IMR-90 (cell line): ENCODE data around the gene MMP25. TPM values are rescaled to one million over a fixed set of nuclear protein-coding genes. Genes with fewer than 3 reads are reported as not detected.

ENCODE experiments used
- ATAC-seq: fragments of 200-7000 bp; cut with Tn5 transposase; 2 replicates; pipeline ENCODE4 v1.9.1; 2020; ENCODE audit warnings: low read depth, mild to moderate bottlenecking, moderate library complexity
- BruUV-seq: library from RNA; stranded (reverse); fragments of 400-500 nt; replicated peaks from 2 replicates; lab custom pipeline; 2021; lab: Mats Ljungman, UMichigan
- CTCF ChIA-PET: fragments of 300-600 bp; formaldehyde crosslinking; extraction: SDS; loops from one replicate; lab custom pipeline; 2021; ENCODE audit warnings: antibody characterized with exemption; lab: Yijun Ruan, JAX
- POLR2A ChIA-PET: fragments of 300-600 bp; sonication (Branson Sonifier 250); formaldehyde crosslinking; loops from one replicate; lab custom pipeline; 2022; ENCODE audit warnings: antibody characterized with exemption; ENCODE audit not compliant: unreplicated experiment; lab: Charles Lee
- DNase-seq: peaks from one replicate; pipeline ENCODE4 v3.0.0; 2013
- H2AFZ ChIP-seq: replicated peaks from 2 replicates; pipeline ENCODE3; 2013; ENCODE audit warnings: low read length, mild to moderate bottlenecking; ENCODE audit not compliant: poor library complexity
- H2AK5ac ChIP-seq: 2 replicates; pipeline ENCODE4 v1.6.1; 2013; ENCODE audit warnings: low read depth, low read length, inconsistent platforms
- H2AK9ac ChIP-seq: replicated peaks from 2 replicates; pipeline ENCODE3; 2013; ENCODE audit warnings: mild to moderate bottlenecking, low read depth, low read length, moderate library complexity; ENCODE audit not compliant: poor library complexity
- H2BK120ac ChIP-seq: 2 replicates; pipeline ENCODE4 v1.6.1; 2013; ENCODE audit warnings: low read depth, low read length, inconsistent platforms
- H2BK15ac ChIP-seq: 3 replicates; pipeline ENCODE4 v1.6.1; 2013; ENCODE audit warnings: low read depth, low read length, inconsistent platforms
- H2BK20ac ChIP-seq: 2 replicates; pipeline ENCODE4 v1.6.1; 2013; ENCODE audit warnings: low read depth, mild to moderate bottlenecking, inconsistent platforms, low read length, moderate library complexity
- H2BK5ac ChIP-seq: 2 replicates; pipeline ENCODE4 v1.6.1; 2013; ENCODE audit warnings: mild to moderate bottlenecking, low read depth, low read length, inconsistent platforms; ENCODE audit not compliant: poor library complexity, severe bottlenecking
- H3K14ac ChIP-seq: replicated peaks from 2 replicates; pipeline ENCODE4 v1.6.1; 2013; ENCODE audit warnings: low read depth, low read length, inconsistent platforms
- H3K18ac ChIP-seq: 2 replicates; pipeline ENCODE4 v1.6.1; 2013; ENCODE audit warnings: low read depth, low read length, control low read depth
- H3K23ac ChIP-seq: 2 replicates; pipeline ENCODE4 v1.6.1; 2013; ENCODE audit warnings: low read depth, low read length, inconsistent platforms
- H3K27ac ChIP-seq: 2 replicates; pipeline ENCODE4 v1.5.1; 2013; ENCODE audit warnings: mild to moderate bottlenecking, control low read depth, low read length; ENCODE audit not compliant: insufficient read depth
- H3K27me3 ChIP-seq: 2 replicates; pipeline ENCODE4 v1.6.1; 2013; ENCODE audit warnings: low read length; ENCODE audit not compliant: control insufficient read depth, insufficient read depth
- H3K36me3 ChIP-seq: 2 replicates; pipeline ENCODE4 v1.6.1; 2013; ENCODE audit warnings: low read length, mixed read lengths; ENCODE audit not compliant: control insufficient read depth, insufficient read depth
- H3K4ac ChIP-seq: 2 replicates; pipeline ENCODE4 v1.6.1; 2013; ENCODE audit warnings: low read depth, low read length, inconsistent platforms
- H3K4me1 ChIP-seq: 2 replicates; pipeline ENCODE4 v1.6.1; 2013; ENCODE audit warnings: low read length, mixed read lengths; ENCODE audit not compliant: control insufficient read depth, insufficient read depth
- H3K4me2 ChIP-seq: 2 replicates; pipeline ENCODE4 v1.6.1; 2013; ENCODE audit warnings: low read depth, mild to moderate bottlenecking, control low read depth, low read length, moderate library complexity
- H3K4me3 ChIP-seq: 2 replicates; pipeline ENCODE4 v1.5.1; 2013; ENCODE audit warnings: low read depth, mild to moderate bottlenecking, control low read depth, low read length, moderate library complexity; ENCODE audit not compliant: insufficient read depth
- H3K56ac ChIP-seq: 2 replicates; pipeline ENCODE4 v1.6.1; 2013; ENCODE audit warnings: low read length, inconsistent platforms; ENCODE audit not compliant: insufficient read depth; ENCODE audit errors: extremely low read depth
- H3K79me1 ChIP-seq, 2 experiments: 2 replicates each; pipeline ENCODE4 v1.6.1; 2013; ENCODE audit warnings: low read length in 2 of 2, inconsistent platforms in 1 of 2, low read depth in 1 of 2
- H3K9ac ChIP-seq: 2 replicates; pipeline ENCODE4 v1.6.1; 2013; ENCODE audit warnings: low read depth, low read length, control low read depth
- H3K9me1 ChIP-seq: 2 replicates; pipeline ENCODE4 v1.6.1; 2013; ENCODE audit warnings: low read length, inconsistent platforms; ENCODE audit not compliant: insufficient read depth
- H3K9me3 ChIP-seq: 2 replicates; pipeline ENCODE4 v1.6.1; 2013; ENCODE audit warnings: low read length; ENCODE audit not compliant: control insufficient read depth, insufficient read depth
- H4K20me1 ChIP-seq: 2 replicates; pipeline ENCODE4 v1.6.1; 2013; ENCODE audit warnings: low read length, inconsistent platforms; ENCODE audit not compliant: insufficient read depth
- H4K5ac ChIP-seq: 2 replicates; pipeline ENCODE4 v1.6.1; 2013; ENCODE audit warnings: mild to moderate bottlenecking, low read depth, low read length, control low read depth
- H4K8ac ChIP-seq, 2 experiments: 2 replicates each; pipeline ENCODE4 v1.6.1; 2013; ENCODE audit warnings: low read depth in 2 of 2, low read length in 2 of 2, control low read depth in 1 of 2, inconsistent platforms in 1 of 2
- H4K91ac ChIP-seq: 2 replicates; pipeline ENCODE4 v1.6.1; 2013; ENCODE audit warnings: low read depth, low read length, inconsistent platforms; ENCODE audit not compliant: insufficient read depth
- BHLHE40 ChIP-seq: fragments of 150-350 bp; IDR thresholded peaks from 2 replicates; pipeline ENCODE4 v1.6.1; 2016; ENCODE audit warnings: mild to moderate bottlenecking, low read depth, low read length
- CHD1 ChIP-seq: IDR thresholded peaks from 2 replicates; pipeline ENCODE4 v1.6.1; 2012; ENCODE audit warnings: low read depth, low read length, improper control_type of control experiment
- CTCF ChIP-seq: conservative IDR thresholded peaks from 2 replicates; pipeline ENCODE4 v1.5.1; 2012; ENCODE audit warnings: mild to moderate bottlenecking, low read depth, low read length, improper control_type of control experiment
- MAZ ChIP-seq: IDR thresholded peaks from 2 replicates; pipeline ENCODE4 v1.6.1; 2012; ENCODE audit warnings: low read depth, mild to moderate bottlenecking, low read length, improper control_type of control experiment, moderate library complexity, borderline replicate concordance
- POLR2A ChIP-seq: IDR thresholded peaks from 2 replicates; pipeline ENCODE4 v1.6.1; 2012; ENCODE audit warnings: mild to moderate bottlenecking, low read depth, low read length
- RAD21 ChIP-seq: IDR thresholded peaks from 2 replicates; pipeline ENCODE4 v1.6.1; 2012; ENCODE audit warnings: low read length, improper control_type of control experiment
- RFX5 ChIP-seq: IDR thresholded peaks from 2 replicates; pipeline ENCODE4 v1.8.0; 2012; ENCODE audit warnings: low read depth, mild to moderate bottlenecking, low read length, moderate library complexity
- SMC3 ChIP-seq: fragments of 150-350 bp; IDR thresholded peaks from 2 replicates; pipeline ENCODE4 v1.6.1; 2016; ENCODE audit warnings: low read depth, mild to moderate bottlenecking, antibody characterized with exemption, low read length, moderate library complexity
- WGBS, 2 experiments: methylation state at CpG; one replicate each; pipeline versions ENCODE4 v1.1.5 to v1.1.7; 2013; ENCODE audit warnings: missing lambda C conversion rate in 2 of 2; ENCODE audit not compliant: insufficient read length in 1 of 2; ENCODE audit errors: extremely low coverage in 2 of 2; 5-methylcytosine and 5-hydroxymethylcytosine counted together
- dilution Hi-C: fragments of 300-500 bp; cut with HindIII; formaldehyde crosslinking; loops from one replicate; pipeline ENCODE4 v1.14.3; 2018; ENCODE audit warnings: low sequenced_read_pairs; ENCODE audit not compliant: unreplicated experiment
- in situ Hi-C: fragments of 300-500 bp; cut with MboI; formaldehyde crosslinking; loops from 3 replicates; pipeline ENCODE4 v1.14.3; 2019; ENCODE audit warnings: low sequenced_read_pairs, inconsistent platforms, mixed read lengths
- intact Hi-C: fragments of 100-400 bp; cut with micrococcal nuclease; formaldehyde crosslinking; loops from 2 replicates; pipeline ENCODE4 v1.10.0; 2022
- polyA plus RNA-seq, 3 experiments: library from polyadenylated mRNA; depleted of rRNA; stranded (reverse); fragments of >200 nt; gene quantifications; 2 replicates each; pipeline ENCODE4 v1.2.3, GENCODE V29; 2012; ENCODE audit warnings: low replicate concordance in 1 of 3
- total RNA-seq: library from RNA; depleted of rRNA; stranded (reverse); fragments of >200 nt; gene quantifications from 2 replicates; pipeline ENCODE4 v1.2.3, GENCODE V29; 2012

Gene MMP25
- total and polyA plus RNA-seq, 2 of the 4 experiments (the other 2 are of a cell fraction), result 0.07 TPM; not detected in 1

- Histone ChIP-seq H3K18ac (no peak overlapping the region), H2BK20ac (no peak overlapping the region), H3K4me3 (no peak overlapping the region), H3K9ac (no peak overlapping the region), H3K14ac (no peak overlapping the region), H4K5ac (no peak overlapping the region), H4K91ac (no peak overlapping the region), H2AK9ac (no peak overlapping the region), H4K20me1 (no peaks in the 10 kb centered on the region), H3K4ac (no peak overlapping the region), H3K4me1 (no peaks in the 10 kb centered on the region), H2BK120ac (no peak overlapping the region), H3K4me2 (no peak overlapping the region), H3K23ac (no peak overlapping the region), H2AK5ac (no peak overlapping the region), H3K79me1 (no peaks in the 10 kb centered on the region), H4K8ac (no peak overlapping the region), H3K9me3 (no peaks in the 10 kb centered on the region), H3K56ac (no peak overlapping the region), H3K27ac (no peak overlapping the region), H2BK15ac (no peak overlapping the region), H2BK5ac (no peak overlapping the region), H3K9me1 (peaks cover 6% of the 10 kb centered on the region; the same call in 1 of the 2 replicates), H2AFZ (no peak overlapping the region), H3K36me3 (no peaks in the 10 kb centered on the region), H3K27me3 (peaks cover 42% of the 10 kb centered on the region)
- TF ChIP-seq CHD1, result no peak
- TF ChIP-seq POLR2A, result no peak
- no peak for TF ChIP-seq MAZ
- TF ChIP-seq CTCF, result no peak
- TF ChIP-seq BHLHE40, result no peak
- no peak for TF ChIP-seq RFX5
- TF ChIP-seq SMC3, result no peak
- no peak for TF ChIP-seq RAD21
- ATAC-seq (no peak), DNase-seq (no peak)
- WGBS, 2 experiments, result 86% methylated on average over 7 of the region's 7 CpGs; no CpG with 5 or more reads in 1 of the 2 experiments
- in situ Hi-C loops, result no loop called here
- dilution Hi-C loops, result no loop called here
- CTCF ChIA-PET, result no interaction called here
- BruUV-seq, result no TSS peak
- intact Hi-C loops, result no loop called here
- POLR2A ChIA-PET, result no interaction called here
Measured at GRCh38 chr16:3073448-3073847, 27.1 kb downstream of the MMP25 start.
